HG03097 (cell line): ENCODE measurements around the gene KREMEN1.

Experiments
- ATAC-seq: cut with Tn5 transposase; IDR thresholded peaks from one replicate; pipeline ENCODE4 v1.9.1; 2021; ENCODE audit not compliant: unreplicated experiment, low FRiP score

The KREMEN1 gene

GRCh38 chr22:29171721-29172120 is 98.9 kb downstream of the KREMEN1 start:
- no peak for ATAC-seq

GRCh38 chr22:29172216-29172615 is 99.4 kb downstream of the KREMEN1 start:
- no peak for ATAC-seq

GRCh38 chr22:29175312-29175835 is 102.5 kb downstream of the KREMEN1 start:
- no peak for ATAC-seq

- no peak for ATAC-seq
Measured at GRCh38 chr22:29183971-29184848, 111.4 kb downstream of the KREMEN1 start.

- no peak for ATAC-seq
Measured at GRCh38 chr22:29184849-29185490, 112.1 kb downstream of the KREMEN1 start.

GRCh38 chr22:29186302-29186701 is 113.5 kb downstream of the KREMEN1 start:
- ATAC-seq: no peak

GRCh38 chr22:29187831-29188230 is 115.0 kb downstream of the KREMEN1 start:
- ATAC-seq: no peak

- no peak for ATAC-seq
Measured at GRCh38 chr22:29190051-29190450, 117.2 kb downstream of the KREMEN1 start.

- no peak for ATAC-seq
Measured at GRCh38 chr22:29190918-29191317, 118.1 kb downstream of the KREMEN1 start.

- no peak for ATAC-seq
Measured at GRCh38 chr22:29193021-29193420, 120.2 kb downstream of the KREMEN1 start.

- ATAC-seq: no peak
Measured at GRCh38 chr22:29194184-29194583, 121.3 kb downstream of the KREMEN1 start.

GRCh38 chr22:29195118-29195963 is 122.5 kb downstream of the KREMEN1 start:
- ATAC-seq: no peak

- ATAC-seq: no peak
Measured at GRCh38 chr22:29195964-29196666, 123.3 kb downstream of the KREMEN1 start.

GRCh38 chr22:29197096-29197495 is 124.3 kb downstream of the KREMEN1 start:
- ATAC-seq: no peak

GRCh38 chr22:29198240-29198639 is 125.4 kb downstream of the KREMEN1 start:
- no peak for ATAC-seq

- no peak for ATAC-seq
Measured at GRCh38 chr22:29199702-29200400, 127.0 kb downstream of the KREMEN1 start.

GRCh38 chr22:29200901-29201300 is 128.1 kb downstream of the KREMEN1 start:
- no peak for ATAC-seq

GRCh38 chr22:29201782-29202181 is 128.9 kb downstream of the KREMEN1 start:
- ATAC-seq: no peak
